B cell (primary cell): ENCODE results near the gene SMIM45.
A peak's percentile ranks its signal among the peaks of the same experiment; 100 is the strongest.

Experiments
- ATAC-seq: fragments of 200-7000 bp; cut with Tn5 transposase; one replicate; pipeline ENCODE4 v1.10.0; 2021; ENCODE audit warnings: low read depth, mild to moderate bottlenecking, moderate number of reproducible peaks, moderate library complexity
- CTCF ChIA-PET: fragments of 350-600 bp; sonication (Branson Sonifier 250); formaldehyde crosslinking; loops from one replicate; lab custom pipeline; 2021; ENCODE audit warnings: antibody characterized with exemption, inconsistent platforms; lab: Charles Lee
- POLR2A ChIA-PET: fragments of 350-600 bp; sonication (Branson Sonifier 250); formaldehyde crosslinking; loops from one replicate; lab custom pipeline; 2021; ENCODE audit warnings: antibody characterized with exemption; lab: Charles Lee
- DNase-seq: peaks from one replicate; pipeline ENCODE4 v3.0.0; 2013
- H2AFZ ChIP-seq: 2 replicates; pipeline ENCODE4 v1.6.1; 2012; ENCODE audit warnings: mild to moderate bottlenecking, low read depth, low read length; ENCODE audit not compliant: insufficient read depth, poor library complexity, severe bottlenecking
- H3K27ac ChIP-seq, 2 donors: 1 replicate in 1 of 2; 2 replicates in 1 of 2; pipeline ENCODE4 v1.5.1; 2012 to 2013; ENCODE audit warnings: low read length in 2 of 2, mild to moderate bottlenecking in 2 of 2, moderate library complexity in 1 of 2
- H3K27me3 ChIP-seq, 4 experiments: fragments of 200-600 bp in 1 of 4; sonication (generic) in 1 of 4; replicated peaks in 1 of 4; 1 replicate in 2 of 4; 2 replicates in 2 of 4; pipeline versions ENCODE4 v1.6.1 to v1.7.0; 2013 to 2016; ENCODE audit warnings: low read length in 3 of 4, mild to moderate bottlenecking in 2 of 4, mixed read lengths in 1 of 4, moderate library complexity in 1 of 4; ENCODE audit not compliant: insufficient read depth in 4 of 4, control insufficient read depth in 3 of 4; ENCODE audit errors: control extremely low read depth in 1 of 4
- H3K36me3 ChIP-seq, 2 experiments: replicated peaks in 1 of 2; 1 replicate in 1 of 2; 2 replicates in 1 of 2; pipeline versions ENCODE4 v1.6.1 to v1.7.1; 2013; ENCODE audit warnings: low read length in 1 of 2; ENCODE audit not compliant: insufficient read depth in 2 of 2, control insufficient read depth in 1 of 2; ENCODE audit errors: control extremely low read depth in 1 of 2, extremely low read depth in 1 of 2
- H3K4me1 ChIP-seq, 2 donors: fragments of 200-600 bp in 1 of 2; sonication (generic) in 1 of 2; 1 replicate in 1 of 2; 2 replicates in 1 of 2; pipeline versions ENCODE4 v1.5.1 to v1.6.1; 2013 to 2017; ENCODE audit warnings: low read length in 2 of 2; ENCODE audit not compliant: control insufficient read depth in 2 of 2, insufficient read depth in 2 of 2
- H3K4me2 ChIP-seq: replicated peaks from 2 replicates; pipeline ENCODE3; 2012; ENCODE audit warnings: mild to moderate bottlenecking, low read depth, low read length; ENCODE audit not compliant: poor library complexity, severe bottlenecking
- H3K4me3 ChIP-seq, 5 experiments: fragments of 200-600 bp in 1 of 5; sonication (generic) in 1 of 5; 1 replicate in 3 of 5; 2 replicates in 2 of 5; pipeline versions ENCODE4 v1.5.1 to v1.7.0; 2011 to 2016; ENCODE audit warnings: low read length in 4 of 5, mild to moderate bottlenecking in 4 of 5, low read depth in 2 of 5, control low read depth in 1 of 5, moderate library complexity in 1 of 5; ENCODE audit not compliant: insufficient read depth in 1 of 5; ENCODE audit errors: control extremely low read depth in 1 of 5, extremely low read depth in 1 of 5
- H3K79me2 ChIP-seq: fragments of 200-600 bp; sonication (generic); one replicate; pipeline ENCODE4 v1.6.0; 2016; ENCODE audit warnings: low read length; ENCODE audit not compliant: control insufficient read depth, insufficient read depth
- H3K9ac ChIP-seq: fragments of 200-600 bp; sonication (generic); 2 replicates; pipeline ENCODE4 v1.6.1; 2017; ENCODE audit warnings: mild to moderate bottlenecking, low read length, moderate library complexity
- H3K9me3 ChIP-seq, 3 donors: one replicate each; pipeline versions ENCODE4 v1.6.1 to v1.7.1; 2013; ENCODE audit warnings: low read length in 2 of 3; ENCODE audit not compliant: control insufficient read depth in 2 of 3, insufficient read depth in 1 of 3; ENCODE audit errors: control extremely low read depth in 1 of 3
- H4K20me1 ChIP-seq: 2 replicates; pipeline ENCODE4 v1.6.0; 2012; ENCODE audit warnings: mild to moderate bottlenecking, low read length; ENCODE audit not compliant: insufficient read depth, control insufficient read depth, poor library complexity, severe bottlenecking
- H3K27ac Mint-ChIP-seq: one replicate; pipeline ENCODE4 v1.8.0; 2021; ENCODE audit warnings: mixed read lengths
- H3K27me3 Mint-ChIP-seq: one replicate; pipeline ENCODE4 v1.8.0; 2021; ENCODE audit warnings: mixed read lengths
- H3K4me1 Mint-ChIP-seq: one replicate; pipeline ENCODE4 v1.8.0; 2021; ENCODE audit warnings: mixed read lengths
- H3K4me3 Mint-ChIP-seq: one replicate; pipeline ENCODE4 v1.8.0; 2021; ENCODE audit warnings: mixed read lengths
- H3K9me3 Mint-ChIP-seq: one replicate; pipeline ENCODE4 v1.8.0; 2022; ENCODE audit warnings: mixed read lengths; ENCODE audit not compliant: insufficient read depth
- EZH2 ChIP-seq: IDR thresholded peaks from 2 replicates; pipeline ENCODE4 v1.6.1; 2012; ENCODE audit warnings: borderline replicate concordance, low read depth, mild to moderate bottlenecking, moderate library complexity, low read length; ENCODE audit not compliant: insufficient read depth, poor library complexity, severe bottlenecking
- WGBS: methylation state at CpG from one replicate; pipeline ENCODE4 v1.1.5; 2013; ENCODE audit warnings: missing lambda C conversion rate; ENCODE audit not compliant: insufficient coverage; 5-methylcytosine and 5-hydroxymethylcytosine counted together
- intact Hi-C: fragments of 100-400 bp; cut with micrococcal nuclease; formaldehyde crosslinking; loops from one replicate; pipeline ENCODE4 v1.10.0; 2022
- TF ChIP-seq, protein P1 (sequence below): fragments of 200-600 bp; IDR thresholded peaks from one replicate; pipeline ENCODE4 v1.8.0; 2022; ENCODE audit warnings: antibody characterized with exemption, mild to moderate bottlenecking

SMIM45 gene

DNA sequence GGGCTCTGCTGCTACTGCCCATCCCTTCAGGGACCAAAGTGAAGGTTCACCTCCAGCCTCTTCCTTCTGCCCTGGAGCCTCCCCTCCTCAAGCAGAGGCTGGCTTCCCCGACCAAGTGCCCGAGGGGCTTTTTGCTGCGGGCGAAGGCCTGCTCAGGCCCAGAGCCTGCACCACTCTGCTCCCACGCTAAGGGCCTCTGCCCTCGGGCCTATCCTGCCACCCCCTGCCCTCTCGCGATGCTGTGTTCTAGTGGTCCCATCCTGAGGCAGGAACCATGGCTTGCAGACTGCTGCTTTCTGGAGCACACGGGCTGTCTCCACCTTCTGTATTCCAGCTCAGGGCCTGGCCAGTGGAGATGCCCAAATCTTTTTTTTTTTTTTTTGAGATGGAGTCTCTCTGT, 16.4 kb upstream of the SMIM45 start:
- Mint-ChIP-seq H3K27ac (peak overlapping the region; percentile 99), H3K4me3 (peak overlapping the region; percentile 83), H3K4me1 (peaks cover 83% of the 10 kb centered on the region), H3K9me3 (no peaks in the 10 kb centered on the region), H3K27me3 (no peaks in the 10 kb centered on the region)
- peak overlapping the region; percentile 61 for H3K4me2 ChIP-seq
- peaks cover 90 to 99% of the 10 kb centered on the region in 2 donors for H3K4me1 ChIP-seq
- no peak for ATAC-seq
- H3K9me3 ChIP-seq = no peaks in the 10 kb centered on the region
- H3K4me3 ChIP-seq = no peak overlapping the region
- TF ChIP-seq EZH2 = no peak
- TF ChIP-seq, protein P1, sequence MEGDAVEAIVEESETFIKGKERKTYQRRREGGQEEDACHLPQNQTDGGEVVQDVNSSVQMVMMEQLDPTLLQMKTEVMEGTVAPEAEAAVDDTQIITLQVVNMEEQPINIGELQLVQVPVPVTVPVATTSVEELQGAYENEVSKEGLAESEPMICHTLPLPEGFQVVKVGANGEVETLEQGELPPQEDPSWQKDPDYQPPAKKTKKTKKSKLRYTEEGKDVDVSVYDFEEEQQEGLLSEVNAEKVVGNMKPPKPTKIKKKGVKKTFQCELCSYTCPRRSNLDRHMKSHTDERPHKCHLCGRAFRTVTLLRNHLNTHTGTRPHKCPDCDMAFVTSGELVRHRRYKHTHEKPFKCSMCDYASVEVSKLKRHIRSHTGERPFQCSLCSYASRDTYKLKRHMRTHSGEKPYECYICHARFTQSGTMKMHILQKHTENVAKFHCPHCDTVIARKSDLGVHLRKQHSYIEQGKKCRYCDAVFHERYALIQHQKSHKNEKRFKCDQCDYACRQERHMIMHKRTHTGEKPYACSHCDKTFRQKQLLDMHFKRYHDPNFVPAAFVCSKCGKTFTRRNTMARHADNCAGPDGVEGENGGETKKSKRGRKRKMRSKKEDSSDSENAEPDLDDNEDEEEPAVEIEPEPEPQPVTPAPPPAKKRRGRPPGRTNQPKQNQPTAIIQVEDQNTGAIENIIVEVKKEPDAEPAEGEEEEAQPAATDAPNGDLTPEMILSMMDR = no peak
- H3K9ac ChIP-seq = peak overlapping the region; percentile 39
- intact Hi-C loops = no loop called here
- WGBS = 84% methylated on average over 9 of the region's 9 CpGs
- peaks cover 5% of the 10 kb centered on the region for H4K20me1 ChIP-seq
- POLR2A ChIA-PET = interaction anchor here (0.7 to 14.7 kb wide), 10 partner anchors 11 to 489 kb away, joined by 3 to 960 read pairs (median 6); partner anchors contain the start of genes CENPM, PMM1, SHISA8 and SNU13
- peaks cover 0 to 9% of the 10 kb centered on the region in 2 experiments for H3K36me3 ChIP-seq
- peak overlapping the region; percentile 99 for H3K27ac ChIP-seq
- H2AFZ ChIP-seq = no peak overlapping the region
- peak; percentile 65 for DNase-seq
- CTCF ChIA-PET = interaction anchor here (1.0 to 8.5 kb wide), 4 partner anchors 11 to 238 kb away, joined by 5 to 499 read pairs (median 8); partner anchors contain the start of genes SREBF2 and TNFRSF13C
- H3K79me2 ChIP-seq = peaks cover 35% of the 10 kb centered on the region
- no peaks in the 10 kb centered on the region for H3K27me3 ChIP-seq

DNA sequence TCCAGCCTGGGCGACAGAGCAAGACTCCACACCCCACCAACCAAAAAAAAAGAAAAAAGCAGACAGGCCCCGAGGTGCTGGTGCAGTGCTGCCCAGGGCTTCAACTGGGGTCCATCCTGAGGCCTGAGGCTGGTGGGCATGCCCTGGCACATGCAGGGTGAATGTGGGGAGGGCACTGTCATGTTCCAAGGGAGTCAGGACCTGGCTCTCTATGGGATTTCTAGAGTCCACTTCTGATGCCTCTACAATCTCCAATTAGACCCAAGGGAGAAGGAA, 15.1 kb upstream of the SMIM45 start:
- peaks cover 0 to 9% of the 10 kb centered on the region in 2 experiments for H3K36me3 ChIP-seq
- 0% methylated on average over 1 of the region's 2 CpGs for WGBS
- TF ChIP-seq, protein P1 = no peak
- TF ChIP-seq EZH2 = no peak

More for the DNA sequence above, 15.1 kb upstream of the SMIM45 start:
- peak overlapping the region in 1 of 5 experiments; percentile 4 for H3K4me3 ChIP-seq
- Mint-ChIP-seq H3K4me3 (peak overlapping the region; percentile 83), H3K27me3 (no peaks in the 10 kb centered on the region), H3K4me1 (peaks cover 89% of the 10 kb centered on the region), H3K9me3 (no peaks in the 10 kb centered on the region), H3K27ac (peak overlapping the region; percentile 99)
- no peaks in the 10 kb centered on the region for H3K27me3 ChIP-seq
- peaks cover 5% of the 10 kb centered on the region for H4K20me1 ChIP-seq
- H2AFZ ChIP-seq = no peak overlapping the region
- intact Hi-C loops = loop anchor here (1.0 kb wide), 2 partner anchors 11 to 17 kb away; partner anchors contain the start of gene TNFRSF13C
- no peaks in the 10 kb centered on the region for H3K9me3 ChIP-seq
- peaks cover 88 to 98% of the 10 kb centered on the region in 2 donors for H3K4me1 ChIP-seq
- H3K4me2 ChIP-seq = peak overlapping the region; percentile 61
- peak overlapping the region; percentile 25 for H3K9ac ChIP-seq
- H3K79me2 ChIP-seq = peaks cover 40% of the 10 kb centered on the region
- ATAC-seq (no peak), DNase-seq (peak; percentile 64)
- ChIA-PET CTCF (interaction anchor here (0.7 to 8.5 kb wide), 5 partner anchors 13 to 240 kb away, joined by 3 to 499 read pairs (median 7); partner anchors contain the start of genes CCDC134 and TNFRSF13C), POLR2A (interaction anchor here (0.6 to 14.7 kb wide), 9 partner anchors 10 to 232 kb away, joined by 3 to 960 read pairs (median 4); partner anchors contain the start of genes CENPM, SHISA8, SREBF2 and TNFRSF13C)
- H3K27ac ChIP-seq = peak overlapping the region; percentile 99
